NCI-H2081 treated with DMSO at 0.1 percent for 48 hours (cell line): ENCODE results near the gene UBR4.
"Not testable (repeated sequence)": the region's sequence is repeated elsewhere in the genome, so short reads cannot be mapped to it uniquely, and the experiment has no call there.

Experiments
- DNase-seq: peaks from one replicate; lab custom pipeline; 2025; lab: John Stamatoyannopoulos, UW

The UBR4 gene

GRCh38 chr1:19220080-19220846, 10.2 kb upstream of the UBR4 start:
- no peak for DNase-seq

DNA sequence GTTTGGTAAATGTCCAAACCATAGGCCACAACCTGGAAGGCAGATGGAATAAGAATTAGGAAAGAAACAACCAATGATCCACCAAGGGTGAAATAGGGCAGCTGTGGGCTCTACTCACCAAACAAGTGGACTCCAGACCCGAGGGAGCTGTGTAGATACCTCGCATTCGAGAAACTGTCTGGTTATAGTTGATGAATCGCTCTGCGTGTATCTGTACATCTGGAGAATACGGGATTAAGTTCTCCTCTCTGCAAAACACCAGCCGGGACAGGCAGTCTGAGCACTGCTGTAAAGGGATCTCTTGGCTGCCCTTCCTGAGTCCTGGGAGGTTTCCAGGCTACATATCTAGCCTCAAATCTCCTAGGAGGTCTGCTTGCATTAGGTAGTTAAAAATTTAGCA, 9.4 kb upstream of the UBR4 start:
- DNase-seq = no peak

- not testable (repeated sequence) for DNase-seq
Observed at GRCh38 chr1:19216585-19216984, 6.5 kb upstream of the UBR4 start.

DNA sequence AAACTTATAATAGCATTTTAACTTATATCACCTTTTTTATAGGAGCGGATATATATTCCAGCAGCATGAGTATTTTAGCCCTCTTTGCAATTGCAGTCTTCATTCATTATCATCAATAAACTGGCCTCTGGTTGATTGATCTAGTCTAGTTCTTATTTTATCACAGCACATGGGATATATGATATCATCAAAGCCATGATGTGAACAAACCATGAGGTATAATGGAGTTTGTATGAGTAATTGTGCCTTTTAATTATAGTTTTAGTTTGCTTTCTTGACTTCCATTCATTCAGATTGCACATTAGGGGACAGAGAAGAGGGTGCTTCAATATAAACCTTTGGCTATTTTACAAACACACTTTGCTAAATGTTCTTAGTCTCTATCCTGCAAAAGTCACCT, 3.5 kb upstream of the UBR4 start:
- DNase-seq = no peak

DNA sequence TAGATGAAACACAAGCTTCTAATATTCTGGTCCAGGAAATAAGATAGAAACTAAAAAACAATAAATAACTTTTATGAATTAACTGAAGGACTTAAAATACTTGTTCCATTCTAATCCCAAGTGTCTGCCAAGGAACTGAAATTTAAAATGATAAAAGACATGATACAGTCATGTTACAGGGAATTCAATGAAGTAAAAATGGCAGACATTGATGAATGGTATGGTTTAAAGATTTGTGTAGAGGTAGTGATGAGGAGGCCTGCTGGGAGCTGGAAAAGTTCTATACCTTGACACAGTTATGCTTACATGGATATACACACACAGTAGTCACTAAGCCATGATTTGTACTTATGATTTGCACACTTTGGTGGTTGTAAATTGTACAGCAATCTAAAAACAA, 2.1 kb upstream of the UBR4 start:
- no peak for DNase-seq

DNA sequence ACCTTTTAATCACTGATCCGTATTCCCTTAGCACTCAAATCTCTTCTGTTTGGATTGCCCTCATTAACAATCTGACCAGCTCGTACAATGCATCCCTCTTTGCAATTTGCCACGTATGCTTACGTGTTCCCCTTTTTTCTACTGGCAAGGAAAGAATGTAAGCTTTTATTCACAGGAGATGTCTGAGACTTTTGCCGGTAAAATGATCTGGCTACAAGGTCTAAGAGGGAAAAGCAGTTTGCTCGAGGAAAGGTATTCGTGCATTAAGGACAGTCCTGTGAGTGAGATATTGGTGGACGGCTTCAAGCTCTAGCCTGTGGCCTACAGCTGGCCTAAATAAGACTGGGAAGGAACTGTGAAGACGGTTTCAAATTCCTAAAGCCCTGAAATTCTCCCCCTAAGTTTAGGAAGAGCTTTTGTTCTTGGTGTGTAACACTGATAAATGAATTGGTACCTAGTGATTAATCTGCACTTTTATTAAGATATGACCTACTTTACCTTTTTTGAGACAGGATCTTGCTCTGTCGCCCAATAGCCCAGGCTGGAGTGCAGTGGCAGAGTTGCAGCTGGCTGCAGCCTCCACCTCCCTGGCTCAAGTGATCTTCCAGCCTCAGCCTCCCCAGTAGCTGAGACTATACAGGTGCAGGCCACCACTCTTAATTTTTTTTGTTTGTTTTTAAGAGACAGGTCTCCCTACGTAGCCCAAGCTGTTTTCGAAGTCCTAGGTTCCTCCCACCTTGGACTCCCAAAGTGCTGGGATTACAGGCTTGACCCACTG, 895 bp upstream of the UBR4 start:
- DNase-seq = no peak

- no peak for DNase-seq
Observed at GRCh38 chr1:19209439-19209989, 552 bp downstream of the UBR4 start.

GRCh38 chr1:19208710-19209438, 1.2 kb downstream of the UBR4 start:
- no peak for DNase-seq

DNA sequence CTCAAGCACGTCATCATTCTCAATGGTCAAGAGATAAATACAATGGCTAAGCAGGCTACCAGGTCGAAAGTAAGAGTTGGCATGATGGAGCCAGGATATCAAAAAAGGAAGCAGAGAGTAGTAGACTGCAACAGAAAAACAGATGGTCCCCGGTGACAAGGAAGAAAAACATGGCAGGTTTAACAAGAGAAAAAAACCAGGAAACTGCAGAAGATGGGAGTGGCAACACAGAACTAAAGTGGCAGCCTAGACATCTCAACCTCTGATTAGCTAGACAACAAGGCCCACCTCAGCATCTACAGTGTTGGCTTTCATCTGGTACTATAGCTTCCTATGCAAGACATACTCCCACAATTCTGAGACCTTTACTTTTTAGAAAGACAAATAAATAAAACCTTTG, 3.1 kb downstream of the UBR4 start:
- DNase-seq = no peak

DNA sequence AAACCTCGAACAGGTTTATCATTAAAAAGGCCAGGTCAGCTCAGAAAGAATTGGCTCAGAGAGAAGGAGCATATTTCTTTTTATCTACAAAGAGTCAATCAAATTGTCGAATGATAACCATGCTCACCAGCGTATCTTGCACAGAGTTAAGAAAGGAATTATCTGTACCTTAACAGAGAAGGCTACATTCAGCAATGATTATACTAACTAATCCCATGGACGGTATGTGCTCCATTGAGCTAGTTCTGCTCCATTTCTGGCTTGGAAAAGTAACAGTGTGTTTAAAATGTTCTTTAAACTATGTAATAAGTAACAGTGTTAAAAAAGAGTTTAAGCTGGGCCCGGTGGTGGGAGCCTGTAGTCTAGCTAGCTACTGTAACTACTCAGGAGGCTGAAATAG, 4.2 kb downstream of the UBR4 start:
- DNase-seq = no peak

DNA sequence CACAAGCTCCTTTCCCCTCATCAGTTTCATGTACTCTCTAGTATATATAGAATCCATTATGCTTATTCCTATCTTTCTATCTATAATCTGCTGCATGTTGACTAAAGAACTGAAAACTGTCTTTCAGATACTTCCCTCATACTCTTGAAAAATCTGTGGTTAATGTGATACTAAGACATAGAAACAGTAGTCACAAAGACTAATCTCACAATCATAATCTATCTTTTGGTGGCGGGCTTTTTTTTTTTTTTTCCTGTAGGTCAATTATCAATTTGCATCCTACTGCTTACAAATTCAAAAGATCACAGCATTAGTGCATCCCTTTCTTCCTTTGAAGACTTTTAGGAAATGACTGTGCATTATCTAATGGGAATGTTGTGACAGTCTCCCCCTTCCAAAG, 4.7 kb downstream of the UBR4 start:
- DNase-seq = no peak

DNA sequence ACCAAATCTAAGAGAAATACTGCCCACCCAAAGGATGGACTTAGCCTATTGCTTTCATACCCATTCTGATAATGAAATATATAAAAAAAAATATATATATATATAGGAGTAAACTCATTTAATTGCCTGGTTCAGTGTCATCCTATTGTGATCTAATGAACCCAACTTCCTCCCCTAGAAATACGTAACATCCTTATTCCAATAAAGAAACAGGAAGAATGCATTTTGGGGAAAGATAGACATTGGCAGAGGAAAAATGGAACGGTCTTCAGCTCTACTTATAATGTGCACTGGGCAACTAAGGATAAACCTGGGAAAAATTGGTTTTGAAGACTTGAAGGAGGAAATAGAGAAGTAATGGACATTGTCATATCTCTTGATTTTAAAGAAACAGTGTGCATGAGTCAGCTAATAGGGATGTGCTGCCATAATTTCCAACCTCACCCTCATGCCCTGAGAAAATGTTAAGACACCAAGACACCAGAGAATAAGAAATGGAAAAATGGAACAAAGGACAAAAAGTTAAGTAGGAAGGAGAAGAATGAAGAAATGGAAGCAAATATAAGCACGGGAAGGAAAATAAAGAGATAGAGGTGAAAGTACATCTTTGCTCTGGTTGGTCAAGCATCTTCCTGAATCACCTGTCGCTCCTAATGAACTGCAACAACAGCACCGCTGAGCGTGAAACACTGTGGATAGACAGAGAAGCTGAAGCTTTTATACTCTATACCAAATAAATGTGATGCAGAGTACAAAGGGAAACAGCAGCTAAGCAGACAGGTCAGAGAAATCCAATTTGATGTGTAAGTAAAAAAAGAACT, 5.4 kb downstream of the UBR4 start:
- no peak for DNase-seq

GRCh38 chr1:19203440-19203839, 6.6 kb downstream of the UBR4 start:
- no peak for DNase-seq

- no peak for DNase-seq
Observed at GRCh38 chr1:19202396-19202795, 7.7 kb downstream of the UBR4 start.

GRCh38 chr1:19199969-19200604, 10.0 kb downstream of the UBR4 start:
- no peak for DNase-seq

GRCh38 chr1:19199329-19199968, 10.6 kb downstream of the UBR4 start:
- no peak for DNase-seq

GRCh38 chr1:19198820-19199219, 11.2 kb downstream of the UBR4 start:
- no peak for DNase-seq

GRCh38 chr1:19197845-19198244, 12.2 kb downstream of the UBR4 start:
- no peak for DNase-seq

DNA sequence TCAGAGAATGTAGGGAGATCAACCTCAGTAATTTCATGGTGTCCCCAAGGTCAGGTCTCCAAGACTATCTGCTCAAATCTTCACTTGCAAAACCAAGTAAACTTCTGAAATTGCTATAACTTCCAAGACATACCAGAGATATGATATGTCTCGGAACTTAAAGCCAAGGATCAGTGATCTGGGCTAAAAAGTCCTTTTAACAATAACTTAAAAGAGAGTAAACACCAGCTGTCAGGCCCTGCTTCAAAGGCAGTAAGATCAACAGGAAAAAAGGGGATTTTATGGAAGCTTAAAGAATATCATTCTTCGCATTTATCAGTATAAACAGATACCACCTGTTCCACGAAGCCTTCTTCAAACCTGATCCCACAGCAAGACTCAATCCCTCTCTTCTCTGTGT, 13.7 kb downstream of the UBR4 start:
- no peak for DNase-seq

DNA sequence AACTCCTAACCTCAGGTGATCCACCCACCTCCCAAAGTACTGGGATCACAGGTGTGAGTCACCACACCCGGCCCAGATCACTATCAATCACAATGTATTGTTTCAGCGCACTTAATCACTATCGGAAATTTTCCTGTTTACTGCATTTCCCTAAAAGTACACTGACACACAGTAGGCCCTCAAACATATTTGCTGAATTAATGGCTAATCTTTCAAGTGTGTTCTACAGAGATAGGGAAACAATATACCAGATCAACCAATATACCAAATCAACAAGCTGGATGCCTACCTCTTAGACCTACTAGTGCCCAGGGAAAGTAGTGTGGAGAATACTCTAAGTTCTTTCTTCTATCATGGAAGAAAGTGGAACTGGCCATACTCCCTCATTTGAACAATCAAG, 17.1 kb downstream of the UBR4 start:
- no peak for DNase-seq

GRCh38 chr1:19191811-19192210, 18.3 kb downstream of the UBR4 start:
- no peak for DNase-seq
